HG02759 (cell line): ENCODE results near the gene ATRIP.

Source experiments
- ATAC-seq: cut with Tn5 transposase; IDR thresholded peaks from one replicate; pipeline ENCODE4 v1.9.1; 2021; ENCODE audit warnings: mild to moderate bottlenecking, moderate library complexity; ENCODE audit not compliant: unreplicated experiment

The ATRIP gene

GRCh38 chr3:48409291-48410201, 37.0 kb upstream of the ATRIP start:
- ATAC-seq: no peak

DNA sequence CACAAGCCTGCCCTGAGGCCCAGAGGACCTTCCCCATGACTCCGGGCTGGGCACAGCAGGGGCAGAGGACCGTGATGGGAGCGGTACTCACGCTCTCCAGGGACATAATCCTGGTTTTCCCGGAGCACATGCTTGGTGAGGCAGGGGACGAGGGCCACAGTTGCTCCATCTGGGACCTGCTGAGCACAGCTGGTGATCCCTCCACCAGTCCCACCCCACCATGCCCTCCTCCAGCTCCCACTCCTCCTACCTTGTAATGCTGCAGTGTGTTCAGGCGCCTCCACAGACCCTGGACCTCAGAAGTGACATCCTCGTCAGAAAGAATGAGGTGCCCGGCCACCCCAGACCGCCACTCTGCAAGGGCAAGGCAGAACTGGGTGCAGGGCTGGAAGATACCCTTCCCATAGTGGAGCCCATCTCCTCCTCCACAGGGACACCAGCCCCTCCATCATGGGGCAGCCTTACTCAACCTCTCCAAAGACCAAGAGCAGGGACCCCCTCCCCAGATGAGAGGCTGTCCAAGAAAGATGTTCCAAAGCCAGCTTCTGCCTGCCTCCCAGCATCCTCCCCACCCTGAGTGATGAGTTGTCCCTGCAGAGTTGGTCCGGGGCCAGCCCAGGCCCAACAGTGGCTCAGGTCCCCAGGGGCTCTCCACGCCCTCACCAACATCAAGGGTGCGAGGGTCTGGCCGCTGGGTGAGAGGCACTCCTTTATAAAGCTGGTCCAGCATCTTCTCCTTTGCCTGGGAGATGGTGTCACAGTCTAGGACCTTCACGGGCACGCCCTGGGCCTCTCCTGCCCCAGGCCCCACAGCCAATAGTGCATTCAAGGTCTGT, 36.1 kb upstream of the ATRIP start:
- no peak for ATAC-seq

DNA sequence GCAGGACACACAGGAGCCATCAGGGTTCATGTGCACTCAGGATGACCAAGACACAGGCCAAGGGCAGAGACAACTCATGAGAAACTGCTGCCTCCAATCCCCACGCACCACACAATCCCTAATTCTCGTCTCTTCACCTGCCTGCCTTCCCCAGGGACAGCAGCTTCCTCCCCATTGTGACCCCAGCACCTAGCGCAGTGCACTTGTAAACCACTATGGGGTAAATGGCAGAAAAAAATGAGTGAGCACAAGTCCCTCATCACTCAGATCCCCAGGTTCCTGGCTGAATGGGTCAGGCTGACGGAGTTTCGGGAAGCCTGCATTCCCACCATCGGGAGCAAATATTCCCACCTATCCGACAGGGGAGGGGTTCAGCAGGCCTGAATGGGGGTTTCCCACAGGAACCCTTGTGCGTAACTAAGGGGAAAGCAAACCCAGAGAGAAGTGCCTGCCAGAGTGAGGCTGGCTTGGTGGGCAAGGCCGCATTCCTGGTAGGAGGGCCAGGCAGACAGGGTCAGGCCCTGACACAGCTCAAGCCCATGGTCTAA, 35.4 kb upstream of the ATRIP start:
- no peak for ATAC-seq

DNA sequence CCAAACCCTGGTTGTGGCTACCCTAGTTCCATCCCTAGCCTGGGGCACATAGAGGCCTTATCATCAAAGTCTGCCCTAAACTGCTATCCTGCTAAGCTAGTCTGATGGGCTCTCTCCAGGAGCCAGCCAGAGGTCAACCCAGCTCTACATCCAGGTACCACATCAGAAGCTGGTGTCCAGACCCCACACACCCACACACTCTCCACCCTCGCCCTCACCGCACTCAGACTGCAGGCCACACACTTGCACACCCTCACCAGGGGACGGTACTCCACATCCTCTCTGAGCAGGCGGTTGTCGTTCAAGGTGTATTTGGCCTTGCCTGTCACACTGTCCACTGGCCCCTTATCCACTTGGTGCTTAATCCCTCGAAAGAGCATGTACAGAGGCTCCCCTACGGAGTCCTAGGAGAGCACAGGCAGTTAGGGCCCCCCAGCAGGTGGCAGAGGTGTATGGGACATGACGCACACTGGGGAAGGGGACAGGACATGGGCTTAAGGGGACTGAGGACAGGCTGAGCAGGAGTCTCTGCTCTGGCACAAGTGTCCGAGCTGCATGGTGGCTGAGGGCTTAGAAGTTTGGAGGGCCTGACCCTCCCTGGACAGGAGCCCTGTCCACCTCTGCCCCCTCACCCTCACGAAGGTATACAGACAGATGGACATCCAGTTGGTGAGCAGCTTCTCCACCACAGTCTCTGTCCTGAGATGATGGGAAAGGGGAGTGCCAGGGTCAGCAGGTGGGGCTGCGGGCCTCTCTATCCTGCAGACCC, 34.7 kb upstream of the ATRIP start:
- ATAC-seq: no peak

GRCh38 chr3:48412375-48413001, 34.0 kb upstream of the ATRIP start:
- no peak for ATAC-seq

- ATAC-seq: no peak
Measured at GRCh38 chr3:48413086-48413485, 33.5 kb upstream of the ATRIP start.

DNA sequence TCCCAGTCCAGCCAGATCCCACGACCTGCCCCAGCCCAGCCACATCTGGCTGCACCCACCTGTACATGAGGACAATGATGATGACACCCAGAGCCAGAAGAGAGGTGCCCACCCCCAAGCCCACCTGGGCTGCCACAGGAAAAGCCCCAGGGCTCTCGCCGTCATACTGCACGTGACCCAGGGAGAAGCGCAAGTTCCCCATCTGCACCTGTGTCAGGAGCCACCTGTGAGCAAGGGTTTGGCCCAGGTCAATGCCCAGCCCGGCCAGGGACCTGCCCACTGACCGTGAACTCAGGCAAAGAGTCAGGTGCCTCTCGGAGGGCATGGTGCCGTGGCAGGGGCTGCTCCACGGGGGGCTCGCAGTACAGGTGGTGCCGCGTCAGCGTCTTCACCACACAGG, 32.9 kb upstream of the ATRIP start:
- ATAC-seq: no peak

DNA sequence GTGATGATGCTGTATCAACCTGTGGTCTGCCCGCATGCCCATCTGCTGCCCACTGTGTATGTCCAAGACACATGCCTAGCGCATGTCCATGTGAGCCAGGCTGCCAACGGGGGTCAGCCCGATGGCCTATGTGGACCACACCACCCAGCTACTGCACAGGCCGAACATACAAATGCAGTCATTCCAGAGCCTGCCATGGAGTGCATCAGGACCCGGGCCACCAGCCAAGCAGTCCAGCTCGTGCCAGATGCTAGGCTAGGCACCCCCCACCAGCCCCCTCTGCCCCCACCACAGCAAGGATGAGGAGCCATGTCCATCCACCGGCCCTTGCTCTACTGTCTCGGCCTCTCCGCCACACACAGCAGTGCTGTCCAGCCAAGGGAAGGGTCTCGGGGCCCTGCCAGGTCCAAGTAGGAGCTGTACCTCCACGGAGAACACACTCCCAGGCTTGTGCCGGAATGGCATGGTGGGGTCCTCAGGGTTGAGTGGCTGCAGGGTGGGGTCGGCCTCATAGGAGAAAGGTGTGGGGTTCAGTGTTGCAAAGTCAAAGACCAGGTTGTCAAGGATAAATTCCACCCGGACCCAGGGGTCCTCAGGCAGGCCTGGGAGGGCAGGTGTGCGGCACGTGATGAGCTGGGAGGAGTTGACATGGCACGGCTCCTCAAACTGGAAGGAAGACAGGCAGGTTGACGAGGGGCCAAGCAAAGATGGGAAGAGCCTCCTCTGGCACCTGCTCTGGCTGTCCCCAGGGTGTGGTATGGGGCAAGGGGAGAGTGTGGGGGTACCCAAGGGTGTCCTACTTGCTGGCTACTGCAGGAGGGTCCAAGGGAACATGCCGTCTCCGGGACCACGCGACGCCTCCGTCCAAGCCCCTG, 31.9 kb upstream of the ATRIP start:
- no peak for ATAC-seq

DNA sequence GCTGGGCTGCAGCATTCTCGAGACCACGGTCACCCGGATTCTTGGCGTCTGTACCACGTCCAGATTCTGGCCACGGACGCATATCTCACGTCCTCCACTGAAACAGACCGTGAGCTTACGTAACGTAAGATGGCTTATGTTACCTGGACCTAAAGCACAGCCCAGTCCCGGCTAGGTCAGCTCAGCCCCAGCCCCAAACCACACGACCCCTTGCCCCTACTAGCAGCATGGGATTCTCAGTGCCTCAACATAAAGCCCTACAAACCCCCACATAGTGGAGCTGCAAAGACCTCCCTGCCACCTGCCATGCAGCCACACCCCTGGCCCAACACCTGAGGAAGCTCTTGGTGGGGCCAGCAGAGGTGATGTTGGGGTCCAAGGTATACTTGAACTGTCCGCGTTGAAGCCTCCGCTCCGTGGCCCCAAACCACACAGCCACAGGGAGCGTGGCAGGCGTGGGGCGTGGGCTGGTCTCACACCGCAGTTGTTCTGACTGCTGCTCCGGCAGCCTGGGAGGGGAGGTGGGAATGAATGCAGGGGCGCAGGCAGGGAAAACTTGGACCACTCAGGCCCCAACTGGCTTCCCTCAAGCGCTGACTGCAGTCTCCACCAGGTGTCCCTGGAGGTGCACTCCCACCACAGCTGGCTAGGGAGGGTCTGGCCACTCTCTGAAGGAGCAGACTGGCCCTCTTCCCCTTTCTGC, 31.1 kb upstream of the ATRIP start:
- ATAC-seq: no peak

GRCh38 chr3:48416091-48416505, 30.4 kb upstream of the ATRIP start:
- no peak for ATAC-seq

- no peak for ATAC-seq
Measured at GRCh38 chr3:48416546-48416945, 30.0 kb upstream of the ATRIP start.

GRCh38 chr3:48417529-48418108, 28.9 kb upstream of the ATRIP start:
- no peak for ATAC-seq

- ATAC-seq: no peak
Measured at GRCh38 chr3:48418140-48418539, 28.4 kb upstream of the ATRIP start.

- no peak for ATAC-seq
Measured at GRCh38 chr3:48418651-48419050, 27.9 kb upstream of the ATRIP start.

DNA sequence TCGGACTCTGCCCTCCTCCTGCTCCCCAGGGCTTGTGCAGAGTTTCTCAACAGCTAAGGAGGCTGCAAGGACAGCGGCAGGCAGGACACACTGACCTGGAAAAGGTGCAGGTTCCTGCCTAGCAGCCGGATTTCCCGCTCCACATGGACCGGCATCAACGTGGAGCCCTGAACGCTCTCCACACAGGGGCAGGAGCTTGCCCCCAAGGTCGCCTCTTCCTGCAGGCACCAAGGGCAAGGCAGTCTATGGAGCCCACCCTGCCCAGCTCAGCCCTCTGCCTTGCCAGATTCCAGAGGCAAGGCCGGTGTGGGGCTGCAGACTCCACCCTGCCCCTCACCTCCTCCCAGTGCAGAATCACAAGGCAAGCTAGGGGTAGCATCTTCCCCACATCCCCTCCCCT, 27.4 kb upstream of the ATRIP start:
- no peak for ATAC-seq

DNA sequence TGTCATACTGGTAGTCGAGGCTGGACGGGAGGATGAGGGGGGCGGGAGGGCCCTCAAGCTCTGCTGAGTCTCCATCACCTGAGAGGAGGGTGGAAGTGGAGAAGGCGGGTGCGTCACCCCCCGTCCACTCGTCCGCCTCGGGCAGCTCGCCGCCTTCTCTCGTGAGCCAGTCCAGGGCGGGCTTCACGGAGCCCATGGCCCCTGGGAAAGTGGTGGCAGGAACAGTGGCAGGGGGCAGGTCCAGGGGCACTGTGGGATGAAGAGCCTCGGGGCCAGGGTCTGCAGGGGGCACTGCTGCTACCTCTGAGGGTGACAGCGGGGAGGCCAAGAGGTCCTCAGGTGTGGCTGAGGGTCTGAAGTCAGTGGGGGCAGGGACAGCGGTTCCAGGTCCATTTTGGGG, 26.9 kb upstream of the ATRIP start:
- ATAC-seq: no peak

- no peak for ATAC-seq
Measured at GRCh38 chr3:48420561-48420960, 26.0 kb upstream of the ATRIP start.

- ATAC-seq: no peak
Measured at GRCh38 chr3:48422272-48422671, 24.3 kb upstream of the ATRIP start.

DNA sequence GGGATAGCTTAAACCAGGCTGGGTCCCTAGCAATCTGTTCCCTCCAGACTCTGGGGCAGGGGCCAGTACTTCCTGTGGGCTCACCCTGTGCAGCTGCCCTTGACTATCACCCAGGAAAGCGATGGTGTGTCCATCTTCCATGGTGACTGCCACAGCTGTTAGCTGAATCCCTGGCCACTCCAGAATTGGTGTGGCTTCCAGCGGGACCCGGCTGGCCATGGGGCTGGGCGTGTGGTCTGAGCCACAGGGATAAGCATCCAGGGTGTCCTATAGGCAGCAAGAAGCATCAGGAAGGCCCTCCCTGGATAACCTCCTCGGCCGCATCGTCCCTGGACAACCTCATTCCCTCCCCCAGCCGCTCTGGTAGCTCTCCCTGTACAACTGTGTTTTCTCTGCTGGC, 23.9 kb upstream of the ATRIP start:
- ATAC-seq: no peak
